ENCODE measurements around the gene ATXN10. TPM values are rescaled to one million over a fixed set of nuclear protein-coding genes. Genes with fewer than 3 reads are reported as not detected.
A peak's percentile ranks its signal among the peaks of the same experiment; 100 is the strongest.

The ATXN10 gene
- total and polyA plus RNA-seq, 2 experiments from 2014 or later: 109 to 216 TPM

DNA sequence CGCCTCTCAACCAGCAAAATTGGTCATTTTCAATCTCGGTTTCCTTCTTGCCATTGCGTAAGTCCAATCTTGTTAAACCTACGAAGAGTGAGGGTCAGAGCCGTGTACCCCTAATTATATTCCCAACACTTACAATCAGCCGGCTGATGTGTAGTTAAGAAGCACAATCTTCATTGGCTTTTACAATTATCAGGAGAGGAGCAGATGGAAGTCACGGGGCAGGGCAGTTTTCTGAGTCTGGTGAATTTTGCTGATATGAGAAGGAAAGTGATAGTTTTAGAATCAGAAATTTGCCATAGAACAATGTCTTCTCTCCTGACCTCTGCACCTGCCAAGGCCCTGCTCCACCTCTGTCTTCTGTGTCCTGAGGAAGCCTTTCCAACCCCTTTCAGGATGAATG, 35.0 kb upstream of the ATXN10 start:
- DNase-seq: no peak
- Histone ChIP-seq H2AFZ (no peak overlapping the region), H3K36me3 (ENCODE audit: low read depth) (no peaks in the 10 kb centered on the region), H3K9ac (no peak overlapping the region), H3K9me3 (ENCODE audit: low read depth) (no peaks in the 10 kb centered on the region), H3K27ac (no peak overlapping the region), H3F3A (ENCODE audit: insufficient read depth) (peaks cover 8% of the 10 kb centered on the region; the same call in 1 of the 2 replicates), H3K79me2 (ENCODE audit: insufficient read depth) (no peaks in the 10 kb centered on the region), H3K4me1 (ENCODE audit: insufficient read depth) (peaks cover 15% of the 10 kb centered on the region), H3K9me2 (ENCODE audit: insufficient read depth) (no peaks in the 10 kb centered on the region), H3K4me3 (no peak overlapping the region), H4K20me1 (ENCODE audit: insufficient read depth) (no peaks in the 10 kb centered on the region), H3K4me2 (ENCODE audit: unreplicated experiment) (no peak overlapping the region), H3K27me3 (replicated peaks; ENCODE audit: insufficient read depth) (peaks cover 7% of the 10 kb centered on the region; the same call in 1 of the 2 replicates)
- in situ Hi-C loops (cut with MboI): no loop called here
- WGBS, 2 experiments (ENCODE audit: low coverage in 1 of 2, low lambda C conversion rate in 2 of 2, missing lambda C conversion rate in 2 of 2): 95 to 97% methylated on average over 7 of the region's 7 CpGs
- TF ChIP-seq EZH2phosphoT487 (IDR thresholded peaks at IDR 0.05; ENCODE audit: insufficient read depth, low read depth): no peak
- no peak for TF ChIP-seq EZH2 (IDR thresholded peaks at IDR 0.05; ENCODE audit: insufficient read depth, poor library complexity, severe bottlenecking)

DNA sequence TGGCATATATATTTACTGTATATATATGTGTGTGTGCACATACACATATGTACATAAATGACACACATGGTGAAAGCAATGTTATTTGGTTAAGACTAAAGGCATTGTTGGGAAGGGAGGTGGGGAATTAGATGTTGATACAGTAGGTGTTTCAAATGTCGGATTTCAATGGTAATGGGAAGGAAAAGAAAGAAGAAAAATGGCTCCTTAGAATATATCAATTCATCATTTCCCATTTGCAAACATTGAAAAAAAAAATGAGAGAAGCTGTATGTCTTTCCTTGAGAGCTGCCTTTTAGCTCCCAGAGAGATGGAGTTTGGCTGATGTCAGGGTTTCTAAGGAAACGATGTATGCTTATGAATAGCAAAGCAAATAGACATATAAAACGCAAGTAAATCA, 33.4 kb upstream of the ATXN10 start:
- no peak for DNase-seq
- no peak overlapping the region for H3K4me3 ChIP-seq
- H3K79me2 ChIP-seq (ENCODE audit: insufficient read depth): no peaks in the 10 kb centered on the region
- TF ChIP-seq EZH2phosphoT487 (IDR thresholded peaks at IDR 0.05; ENCODE audit: insufficient read depth, low read depth): no peak
- TF ChIP-seq EZH2 (IDR thresholded peaks at IDR 0.05; ENCODE audit: insufficient read depth, poor library complexity, severe bottlenecking): no peak
- H3K36me3 ChIP-seq (ENCODE audit: low read depth): no peaks in the 10 kb centered on the region
- H3K4me1 ChIP-seq (ENCODE audit: insufficient read depth): peaks cover 15% of the 10 kb centered on the region
- no peaks in the 10 kb centered on the region for H4K20me1 ChIP-seq (ENCODE audit: insufficient read depth)
- peaks cover 14% of the 10 kb centered on the region; the same call in 1 of the 2 replicates for H3F3A ChIP-seq (ENCODE audit: insufficient read depth)
- H3K27me3 ChIP-seq (replicated peaks; ENCODE audit: insufficient read depth): no peaks in the 10 kb centered on the region
- H3K9me2 ChIP-seq (ENCODE audit: insufficient read depth): no peaks in the 10 kb centered on the region
- in situ Hi-C loops (cut with MboI): no loop called here
- no peak overlapping the region for H2AFZ ChIP-seq
- WGBS, 2 experiments (ENCODE audit: low coverage in 1 of 2, low lambda C conversion rate in 2 of 2, missing lambda C conversion rate in 2 of 2): 96 to 98% methylated on average over 3 of the region's 3 CpGs
- peak overlapping the region; percentile 73 for H3K4me2 ChIP-seq (ENCODE audit: unreplicated experiment)
- peak overlapping the region; percentile 40 for H3K27ac ChIP-seq
- H3K9me3 ChIP-seq (ENCODE audit: low read depth): no peaks in the 10 kb centered on the region
- H3K9ac ChIP-seq: peak overlapping the region; percentile 34; the same call in 1 of the 2 replicates

DNA sequence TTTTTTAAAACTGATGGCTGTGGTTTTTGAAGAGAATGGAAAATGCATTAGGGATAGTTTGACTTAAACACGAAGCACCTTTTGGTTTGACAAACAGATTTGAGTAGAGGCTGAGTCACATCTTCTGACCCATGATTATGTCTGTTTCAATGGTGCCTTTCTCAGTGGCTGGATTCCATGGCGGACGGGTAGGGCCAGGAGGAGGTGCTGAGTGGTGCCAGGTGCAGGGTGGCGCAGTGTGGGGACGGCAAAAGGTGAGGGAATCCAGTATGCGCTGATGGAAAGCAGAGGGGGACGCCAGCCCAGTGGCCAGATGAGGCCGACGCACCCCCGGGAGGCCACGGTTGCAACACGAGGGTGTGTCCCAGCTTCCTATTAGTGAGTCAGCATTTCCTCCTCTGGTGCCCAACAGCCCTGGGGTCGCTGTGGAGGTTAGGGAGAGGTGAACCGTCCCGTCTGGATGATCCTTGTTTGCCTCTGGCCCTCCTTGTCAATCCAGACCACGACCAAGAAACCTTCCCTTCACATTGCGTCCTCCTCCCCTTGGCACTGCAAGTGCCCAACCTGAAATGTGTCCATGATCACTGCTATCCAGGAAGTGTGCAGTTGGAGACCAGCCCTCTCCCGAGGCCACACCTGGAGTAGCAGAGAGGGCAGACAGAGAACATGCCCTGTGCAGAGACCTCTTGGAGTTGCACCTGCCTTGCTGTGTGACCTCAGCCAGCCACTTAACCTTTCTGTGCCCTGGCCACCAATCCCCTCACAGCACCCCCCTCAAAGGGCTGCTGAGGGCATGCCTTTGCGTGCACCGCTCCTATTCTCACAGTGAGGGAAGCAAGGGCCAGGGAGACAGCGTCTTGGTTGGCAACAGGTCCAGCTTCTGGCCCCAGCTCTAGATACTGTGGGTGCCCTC, 32.5 kb upstream of the ATXN10 start:
- Histone ChIP-seq H4K20me1 (ENCODE audit: insufficient read depth) (no peaks in the 10 kb centered on the region), H2AFZ (peak overlapping the region; percentile 68), H3K27ac (peak overlapping the region; percentile 40), H3K4me2 (ENCODE audit: unreplicated experiment) (peak overlapping the region; percentile 73), H3K79me2 (ENCODE audit: insufficient read depth) (no peaks in the 10 kb centered on the region), H3K9me2 (ENCODE audit: insufficient read depth) (no peaks in the 10 kb centered on the region), H3K9ac (peak overlapping the region; percentile 34), H3K9me3 (ENCODE audit: low read depth) (no peaks in the 10 kb centered on the region), H3K36me3 (ENCODE audit: low read depth) (no peaks in the 10 kb centered on the region), H3K4me1 (ENCODE audit: insufficient read depth) (peaks cover 15% of the 10 kb centered on the region), H3K4me3 (peak overlapping the region; percentile 51), H3K27me3 (replicated peaks; ENCODE audit: insufficient read depth) (no peaks in the 10 kb centered on the region), H3F3A (ENCODE audit: insufficient read depth) (peaks cover 16% of the 10 kb centered on the region; the same call in 1 of the 2 replicates)
- in situ Hi-C loops (cut with MboI): no loop called here
- no peak for TF ChIP-seq EZH2phosphoT487 (IDR thresholded peaks at IDR 0.05; ENCODE audit: insufficient read depth, low read depth)
- no peak for TF ChIP-seq EZH2 (IDR thresholded peaks at IDR 0.05; ENCODE audit: insufficient read depth, poor library complexity, severe bottlenecking)
- DNase-seq: peak; percentile 89
- WGBS, 2 experiments (ENCODE audit: low coverage in 1 of 2, low lambda C conversion rate in 2 of 2, missing lambda C conversion rate in 2 of 2): 36 to 39% methylated on average over 21 of the region's 21 CpGs

DNA sequence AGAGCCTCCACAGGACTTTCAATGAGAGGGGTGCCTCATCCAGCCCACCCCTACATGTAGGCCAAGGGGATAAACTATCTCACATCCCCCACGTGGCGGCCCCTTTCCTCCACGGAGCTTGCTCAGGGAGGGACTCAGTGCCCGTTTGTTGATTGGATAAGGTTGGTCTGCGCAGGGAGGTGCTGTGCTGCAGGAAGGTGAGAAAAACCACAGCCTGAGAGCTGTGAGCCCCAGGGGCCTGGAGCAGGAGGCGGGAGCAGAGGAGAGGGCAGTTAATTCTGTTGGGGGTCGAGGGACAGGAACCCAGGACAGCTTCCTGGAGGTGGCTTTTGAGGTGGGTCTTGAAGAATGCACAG, 31.9 kb upstream of the ATXN10 start:
- Histone ChIP-seq H3K4me2 (ENCODE audit: unreplicated experiment) (no peak overlapping the region), H3K9me2 (ENCODE audit: insufficient read depth) (no peaks in the 10 kb centered on the region), H3K79me2 (ENCODE audit: insufficient read depth) (no peaks in the 10 kb centered on the region), H3K9ac (no peak overlapping the region), H3K27ac (no peak overlapping the region), H3F3A (ENCODE audit: insufficient read depth) (peaks cover 16% of the 10 kb centered on the region; the same call in 1 of the 2 replicates), H3K36me3 (ENCODE audit: low read depth) (no peaks in the 10 kb centered on the region), H3K4me1 (ENCODE audit: insufficient read depth) (peaks cover 15% of the 10 kb centered on the region), H2AFZ (no peak overlapping the region), H3K9me3 (ENCODE audit: low read depth) (no peaks in the 10 kb centered on the region), H3K4me3 (no peak overlapping the region), H4K20me1 (ENCODE audit: insufficient read depth) (no peaks in the 10 kb centered on the region), H3K27me3 (replicated peaks; ENCODE audit: insufficient read depth) (no peaks in the 10 kb centered on the region)
- 90 to 95% methylated on average over 7 of the region's 7 CpGs for WGBS, 2 experiments (ENCODE audit: low coverage in 1 of 2, low lambda C conversion rate in 2 of 2, missing lambda C conversion rate in 2 of 2)
- in situ Hi-C loops (cut with MboI): loop anchor here (10.0 kb wide), 1 partner anchor 345 kb away; no protein-coding TSS in a partner anchor
- no peak for DNase-seq
- TF ChIP-seq EZH2phosphoT487 (IDR thresholded peaks at IDR 0.05; ENCODE audit: insufficient read depth, low read depth) (no peak), EZH2 (IDR thresholded peaks at IDR 0.05; ENCODE audit: insufficient read depth, poor library complexity, severe bottlenecking) (no peak)
